ENCODE measurements around the gene MGAT5.

MGAT5 gene

DNA sequence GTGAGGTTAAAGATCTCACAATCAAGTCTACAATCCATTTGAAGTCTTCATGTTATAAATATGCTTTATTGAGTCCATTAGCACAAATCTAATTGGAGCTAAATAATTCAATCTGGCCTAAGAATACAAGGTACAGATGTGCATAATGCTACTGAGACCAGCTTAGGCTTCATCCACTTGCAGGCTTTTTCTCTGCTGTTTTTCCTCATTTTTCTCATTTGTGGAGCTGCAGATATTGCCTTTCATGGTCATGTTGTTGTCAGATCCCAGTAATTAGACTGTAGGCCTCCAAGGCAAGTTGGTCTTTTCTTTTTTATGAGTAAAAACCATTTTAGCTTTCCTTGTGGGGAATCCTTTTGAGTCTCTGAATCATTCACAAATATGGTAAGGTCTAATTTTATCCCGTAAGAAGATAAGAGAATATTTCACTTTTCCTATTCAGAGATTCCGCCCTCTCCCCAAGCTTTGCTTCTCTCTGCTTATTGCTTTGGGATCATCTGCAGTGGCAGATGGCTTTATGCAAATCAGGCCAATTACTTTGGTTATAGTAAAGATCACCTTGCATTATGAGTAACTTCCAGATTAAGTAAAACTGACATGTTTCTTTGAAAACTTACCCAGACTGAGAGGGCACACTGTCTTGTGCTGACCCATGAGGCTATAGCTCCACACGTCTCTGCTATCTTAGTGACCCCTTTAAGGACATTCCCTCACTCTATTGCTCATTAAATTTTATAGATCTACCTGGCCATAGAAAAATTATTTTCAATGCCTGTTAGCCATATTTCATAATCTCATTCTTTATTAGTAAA is 80.9 kb downstream of the MGAT5 start:
- Histone ChIP-seq H3K36me3 (ENCODE audit: control insufficient read depth, insufficient read depth, low read length) (no peaks in the 10 kb centered on the region), H3K4me1 (ENCODE audit: control insufficient read depth, insufficient read depth, low read length) (no peaks in the 10 kb centered on the region), H3K9ac (ENCODE audit: low read depth, low read length) (no peak overlapping the region), H3K27me3 (ENCODE audit: control insufficient read depth, insufficient read depth, low read length) (no peaks in the 10 kb centered on the region), H3K4me3 (ENCODE audit: low read depth, low read length) (no peak overlapping the region), H3K9me3 (ENCODE audit: control insufficient read depth, insufficient read depth, low read length) (no peaks in the 10 kb centered on the region)

- Histone ChIP-seq H3K27me3 (ENCODE audit: control insufficient read depth, insufficient read depth, low read length) (no peaks in the 10 kb centered on the region), H3K4me1 (ENCODE audit: control insufficient read depth, insufficient read depth, low read length) (no peaks in the 10 kb centered on the region), H3K36me3 (ENCODE audit: control insufficient read depth, insufficient read depth, low read length) (no peaks in the 10 kb centered on the region)
Measured at GRCh38 chr2:134335601-134336000, 81.7 kb downstream of the MGAT5 start.

DNA sequence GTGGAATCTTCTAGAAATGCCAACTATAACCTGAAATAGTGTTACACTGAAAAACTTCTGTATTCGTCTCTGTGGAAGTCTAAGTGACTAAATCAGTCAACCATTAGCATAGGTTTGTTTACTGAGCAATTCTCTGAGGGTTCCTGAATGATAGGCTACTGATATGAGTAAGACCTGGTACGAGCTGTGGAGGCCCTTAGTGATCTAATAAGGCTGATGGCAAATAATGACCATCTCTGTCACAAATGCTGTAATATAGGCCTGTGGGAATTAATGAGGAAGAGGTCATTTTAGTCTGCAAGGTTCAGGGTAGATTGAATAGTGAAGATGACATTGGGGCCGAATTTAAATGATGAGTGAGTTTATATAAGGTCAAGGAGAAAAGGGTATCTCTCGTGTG is 82.5 kb downstream of the MGAT5 start:
- no peak overlapping the region for H3K9ac ChIP-seq (ENCODE audit: low read depth, low read length)
- no peaks in the 10 kb centered on the region for H3K36me3 ChIP-seq (ENCODE audit: control insufficient read depth, insufficient read depth, low read length)
- H3K4me1 ChIP-seq (ENCODE audit: control insufficient read depth, insufficient read depth, low read length), result no peaks in the 10 kb centered on the region
- no peak overlapping the region for H3K4me3 ChIP-seq (ENCODE audit: low read depth, low read length)
- no peaks in the 10 kb centered on the region for H3K9me3 ChIP-seq (ENCODE audit: control insufficient read depth, insufficient read depth, low read length)
- H3K27me3 ChIP-seq (ENCODE audit: control insufficient read depth, insufficient read depth, low read length), result no peaks in the 10 kb centered on the region

More at GRCh38 chr2:134335601-134336000, 81.7 kb downstream of the MGAT5 start:
- Histone ChIP-seq H3K9me3 (ENCODE audit: control insufficient read depth, insufficient read depth, low read length) (no peaks in the 10 kb centered on the region), H3K9ac (ENCODE audit: low read depth, low read length) (no peak overlapping the region), H3K4me3 (ENCODE audit: low read depth, low read length) (no peak overlapping the region)

DNA sequence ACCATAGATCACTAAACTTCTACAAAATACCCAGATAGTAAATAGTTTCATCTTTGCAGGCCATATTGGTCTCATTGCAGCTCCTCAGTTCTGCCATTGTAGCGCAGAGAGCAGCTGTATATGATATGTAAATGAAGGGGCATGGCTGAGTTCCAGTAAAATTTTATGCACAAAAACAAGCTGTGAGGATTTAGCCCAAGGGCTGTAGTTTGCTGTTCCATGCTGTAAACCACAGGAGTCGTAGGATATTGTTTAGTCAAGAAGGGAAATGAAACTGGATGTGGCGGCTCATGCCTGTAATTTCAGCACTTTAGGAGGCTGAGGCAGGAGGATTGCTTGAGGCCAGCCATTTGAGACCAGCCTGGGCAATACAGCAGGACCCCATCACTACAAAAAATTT is 83.0 kb downstream of the MGAT5 start:
- Histone ChIP-seq H3K4me1 (ENCODE audit: control insufficient read depth, insufficient read depth, low read length) (no peaks in the 10 kb centered on the region), H3K4me3 (ENCODE audit: low read depth, low read length) (no peak overlapping the region), H3K36me3 (ENCODE audit: control insufficient read depth, insufficient read depth, low read length) (no peaks in the 10 kb centered on the region), H3K9ac (ENCODE audit: low read depth, low read length) (no peak overlapping the region), H3K9me3 (ENCODE audit: control insufficient read depth, insufficient read depth, low read length) (no peaks in the 10 kb centered on the region), H3K27me3 (ENCODE audit: control insufficient read depth, insufficient read depth, low read length) (no peaks in the 10 kb centered on the region)

GRCh38 chr2:134337631-134338030 is 83.8 kb downstream of the MGAT5 start:
- no peak overlapping the region for H3K4me3 ChIP-seq (ENCODE audit: low read depth, low read length)
- no peaks in the 10 kb centered on the region for H3K36me3 ChIP-seq (ENCODE audit: control insufficient read depth, insufficient read depth, low read length)
- no peaks in the 10 kb centered on the region for H3K27me3 ChIP-seq (ENCODE audit: control insufficient read depth, insufficient read depth, low read length)
- H3K4me1 ChIP-seq (ENCODE audit: control insufficient read depth, insufficient read depth, low read length), result no peaks in the 10 kb centered on the region
- no peak overlapping the region for H3K9ac ChIP-seq (ENCODE audit: low read depth, low read length)
- no peaks in the 10 kb centered on the region for H3K9me3 ChIP-seq (ENCODE audit: control insufficient read depth, insufficient read depth, low read length)

DNA sequence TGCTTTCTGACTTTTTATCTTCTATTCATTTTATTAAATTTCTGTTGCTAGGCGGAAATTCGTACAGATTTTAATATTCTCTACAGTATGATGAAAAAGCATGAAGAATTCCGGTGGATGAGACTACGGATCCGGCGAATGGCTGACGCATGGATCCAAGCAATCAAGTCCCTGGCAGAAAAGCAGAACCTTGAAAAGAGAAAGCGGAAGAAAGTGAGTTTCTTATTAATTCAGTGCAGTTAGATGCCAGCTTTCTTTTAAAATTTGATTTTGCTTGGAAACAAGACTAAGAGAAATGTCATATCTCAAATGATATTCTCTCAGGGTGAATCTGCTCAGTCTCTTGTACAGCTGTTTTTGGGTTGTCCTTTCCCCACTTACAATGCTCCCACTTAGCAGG is 84.3 kb downstream of the MGAT5 start:
- Histone ChIP-seq H3K4me1 (ENCODE audit: control insufficient read depth, insufficient read depth, low read length) (no peaks in the 10 kb centered on the region), H3K4me3 (ENCODE audit: low read depth, low read length) (no peak overlapping the region), H3K9me3 (ENCODE audit: control insufficient read depth, insufficient read depth, low read length) (no peaks in the 10 kb centered on the region), H3K27me3 (ENCODE audit: control insufficient read depth, insufficient read depth, low read length) (no peaks in the 10 kb centered on the region), H3K36me3 (ENCODE audit: control insufficient read depth, insufficient read depth, low read length) (no peaks in the 10 kb centered on the region), H3K9ac (ENCODE audit: low read depth, low read length) (no peak overlapping the region)

DNA sequence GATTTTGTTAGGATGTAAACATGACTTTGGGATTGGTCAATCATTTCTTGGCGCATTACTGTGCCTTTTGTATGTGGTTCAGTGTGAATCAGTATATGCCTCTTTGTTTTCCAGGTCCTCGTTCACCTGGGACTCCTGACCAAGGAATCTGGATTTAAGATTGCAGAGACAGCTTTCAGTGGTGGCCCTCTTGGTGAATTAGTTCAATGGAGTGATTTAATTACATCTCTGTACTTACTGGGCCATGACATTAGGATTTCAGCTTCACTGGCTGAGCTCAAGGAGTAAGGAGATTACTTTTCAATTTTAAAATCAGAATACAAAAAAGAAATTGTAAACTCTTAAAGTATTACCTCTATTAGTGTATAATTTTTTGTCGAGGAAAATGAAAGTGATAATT is 87.6 kb downstream of the MGAT5 start:
- H3K36me3 ChIP-seq (ENCODE audit: control insufficient read depth, insufficient read depth, low read length), result no peaks in the 10 kb centered on the region
- H3K4me1 ChIP-seq (ENCODE audit: control insufficient read depth, insufficient read depth, low read length), result no peaks in the 10 kb centered on the region
- no peaks in the 10 kb centered on the region for H3K9me3 ChIP-seq (ENCODE audit: control insufficient read depth, insufficient read depth, low read length)
- no peak overlapping the region for H3K4me3 ChIP-seq (ENCODE audit: low read depth, low read length)
- no peaks in the 10 kb centered on the region for H3K27me3 ChIP-seq (ENCODE audit: control insufficient read depth, insufficient read depth, low read length)
- no peak overlapping the region for H3K9ac ChIP-seq (ENCODE audit: low read depth, low read length)

DNA sequence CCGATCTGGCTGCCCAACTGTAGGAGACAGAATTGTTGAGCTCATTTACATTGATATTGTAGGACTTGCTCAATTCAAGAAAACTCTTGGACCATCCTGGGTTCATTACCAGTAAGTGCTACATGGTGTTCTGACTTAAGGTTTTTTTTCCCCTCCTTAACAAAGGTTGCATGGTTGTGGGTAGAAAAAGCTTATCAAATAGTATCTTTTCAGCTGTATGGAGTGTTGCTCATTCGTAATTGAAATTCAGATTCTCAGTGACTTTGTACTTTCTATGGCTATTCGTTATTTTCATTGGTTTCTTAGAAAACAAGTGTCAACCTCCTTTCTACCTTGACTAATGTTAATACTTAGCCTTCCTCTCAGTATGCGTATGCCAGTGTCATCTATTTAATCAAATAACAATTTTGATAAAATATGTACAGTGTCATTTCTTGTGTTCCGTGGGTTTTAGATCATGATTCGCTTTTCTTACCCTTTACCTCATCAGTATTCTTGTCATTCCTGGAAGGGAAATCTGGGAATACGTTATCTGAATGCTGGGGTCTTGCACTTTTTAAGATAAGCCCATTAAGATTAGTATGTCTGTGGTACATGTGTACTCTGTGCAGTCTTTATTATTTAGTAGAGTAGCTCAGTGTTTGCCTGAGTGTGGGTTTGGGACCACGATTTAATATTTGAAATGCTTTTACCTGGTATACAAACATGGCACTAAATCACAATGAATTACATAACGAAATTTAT is 91.3 kb downstream of the MGAT5 start:
- Histone ChIP-seq H3K9me3 (ENCODE audit: control insufficient read depth, insufficient read depth, low read length) (no peaks in the 10 kb centered on the region), H3K4me3 (ENCODE audit: low read depth, low read length) (no peak overlapping the region), H3K27me3 (ENCODE audit: control insufficient read depth, insufficient read depth, low read length) (no peaks in the 10 kb centered on the region), H3K9ac (ENCODE audit: low read depth, low read length) (no peak overlapping the region), H3K36me3 (ENCODE audit: control insufficient read depth, insufficient read depth, low read length) (no peaks in the 10 kb centered on the region), H3K4me1 (ENCODE audit: control insufficient read depth, insufficient read depth, low read length) (no peaks in the 10 kb centered on the region)

- Histone ChIP-seq H3K9me3 (ENCODE audit: control insufficient read depth, insufficient read depth, low read length) (no peaks in the 10 kb centered on the region), H3K9ac (ENCODE audit: low read depth, low read length) (no peak overlapping the region), H3K4me3 (ENCODE audit: low read depth, low read length) (no peak overlapping the region), H3K36me3 (ENCODE audit: control insufficient read depth, insufficient read depth, low read length) (no peaks in the 10 kb centered on the region), H3K27me3 (ENCODE audit: control insufficient read depth, insufficient read depth, low read length) (no peaks in the 10 kb centered on the region), H3K4me1 (ENCODE audit: control insufficient read depth, insufficient read depth, low read length) (no peaks in the 10 kb centered on the region)
Measured at GRCh38 chr2:134346141-134346540, 92.3 kb downstream of the MGAT5 start.

DNA sequence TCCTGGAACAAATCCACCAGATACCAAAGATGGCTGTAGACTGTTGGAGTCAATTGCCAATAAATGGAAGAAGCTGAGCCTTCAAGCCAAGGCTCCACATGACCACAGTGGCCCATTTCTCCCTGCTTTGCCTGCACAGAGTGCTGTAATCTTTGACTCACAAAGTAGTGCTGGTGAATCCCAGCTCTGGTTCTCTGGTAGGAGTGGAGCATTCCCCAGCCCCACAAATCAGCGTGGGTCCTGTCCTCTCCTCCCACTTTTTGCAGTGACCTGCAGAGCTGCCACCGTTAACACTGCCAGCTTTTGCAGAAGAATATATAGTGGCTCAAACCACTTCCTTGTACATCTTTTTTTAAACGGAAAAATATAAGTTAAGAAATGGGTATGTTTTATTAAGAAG is 93.9 kb downstream of the MGAT5 start:
- H3K4me1 ChIP-seq (ENCODE audit: control insufficient read depth, insufficient read depth, low read length), result no peaks in the 10 kb centered on the region
- H3K9ac ChIP-seq (ENCODE audit: low read depth, low read length), result no peak overlapping the region
- no peaks in the 10 kb centered on the region for H3K36me3 ChIP-seq (ENCODE audit: control insufficient read depth, insufficient read depth, low read length)
- H3K9me3 ChIP-seq (ENCODE audit: control insufficient read depth, insufficient read depth, low read length), result no peaks in the 10 kb centered on the region
- H3K27me3 ChIP-seq (ENCODE audit: control insufficient read depth, insufficient read depth, low read length), result no peaks in the 10 kb centered on the region
- H3K4me3 ChIP-seq (ENCODE audit: low read depth, low read length), result no peak overlapping the region

- Histone ChIP-seq H3K36me3 (ENCODE audit: control insufficient read depth, insufficient read depth, low read length) (no peaks in the 10 kb centered on the region), H3K9me3 (ENCODE audit: control insufficient read depth, insufficient read depth, low read length) (no peaks in the 10 kb centered on the region), H3K4me3 (ENCODE audit: low read depth, low read length) (no peak overlapping the region), H3K27me3 (ENCODE audit: control insufficient read depth, insufficient read depth, low read length) (no peaks in the 10 kb centered on the region), H3K4me1 (ENCODE audit: control insufficient read depth, insufficient read depth, low read length) (no peaks in the 10 kb centered on the region), H3K9ac (ENCODE audit: low read depth, low read length) (no peak overlapping the region)
Measured at GRCh38 chr2:134348239-134348638, 94.4 kb downstream of the MGAT5 start.

DNA sequence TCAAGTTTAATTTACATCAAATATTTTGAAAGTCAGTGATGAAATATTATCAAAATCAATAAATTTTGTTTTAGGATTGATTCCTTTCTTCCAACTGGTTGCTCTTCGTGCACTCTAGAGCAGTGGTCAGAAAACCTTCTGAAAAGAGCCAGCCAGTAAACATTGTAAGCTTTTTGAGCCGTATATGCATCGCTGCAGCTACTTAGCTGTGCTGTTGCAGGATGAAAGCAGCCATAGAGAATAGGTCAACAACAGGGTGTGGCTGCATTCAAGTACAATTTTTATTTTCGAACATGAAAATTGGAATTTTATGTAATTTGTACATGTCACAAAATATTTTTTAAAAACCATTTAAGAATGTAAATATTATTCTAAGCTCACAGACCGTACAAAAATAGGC is 94.9 kb downstream of the MGAT5 start:
- Histone ChIP-seq H3K36me3 (ENCODE audit: control insufficient read depth, insufficient read depth, low read length) (no peaks in the 10 kb centered on the region), H3K27me3 (ENCODE audit: control insufficient read depth, insufficient read depth, low read length) (no peaks in the 10 kb centered on the region)

More for the DNA sequence above, 94.9 kb downstream of the MGAT5 start:
- Histone ChIP-seq H3K4me1 (ENCODE audit: control insufficient read depth, insufficient read depth, low read length) (no peaks in the 10 kb centered on the region), H3K9ac (ENCODE audit: low read depth, low read length) (no peak overlapping the region), H3K4me3 (ENCODE audit: low read depth, low read length) (no peak overlapping the region), H3K9me3 (ENCODE audit: control insufficient read depth, insufficient read depth, low read length) (no peaks in the 10 kb centered on the region)
